ENCODE data around the gene BAIAP3.

DNA sequence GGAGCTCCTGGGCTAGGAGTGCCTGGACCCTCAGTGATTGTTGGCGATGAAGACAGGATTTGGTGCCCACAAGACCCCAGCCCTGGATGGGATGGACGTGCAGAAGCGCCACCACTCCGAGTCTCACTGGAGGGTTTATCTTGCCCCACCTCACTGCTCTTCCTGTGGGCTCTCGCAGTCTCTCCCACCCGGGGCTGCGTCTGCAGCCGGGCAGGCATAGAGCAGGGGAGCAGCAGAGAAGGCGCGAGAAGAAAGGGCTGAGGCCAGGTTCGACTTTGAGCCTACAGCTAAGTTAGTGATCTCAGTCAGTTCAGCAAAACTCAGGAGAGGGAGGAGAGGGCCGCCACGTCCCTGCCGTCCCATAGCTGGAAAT is 17.4 kb upstream of the BAIAP3 start:
- TF ChIP-seq, protein P1, sequence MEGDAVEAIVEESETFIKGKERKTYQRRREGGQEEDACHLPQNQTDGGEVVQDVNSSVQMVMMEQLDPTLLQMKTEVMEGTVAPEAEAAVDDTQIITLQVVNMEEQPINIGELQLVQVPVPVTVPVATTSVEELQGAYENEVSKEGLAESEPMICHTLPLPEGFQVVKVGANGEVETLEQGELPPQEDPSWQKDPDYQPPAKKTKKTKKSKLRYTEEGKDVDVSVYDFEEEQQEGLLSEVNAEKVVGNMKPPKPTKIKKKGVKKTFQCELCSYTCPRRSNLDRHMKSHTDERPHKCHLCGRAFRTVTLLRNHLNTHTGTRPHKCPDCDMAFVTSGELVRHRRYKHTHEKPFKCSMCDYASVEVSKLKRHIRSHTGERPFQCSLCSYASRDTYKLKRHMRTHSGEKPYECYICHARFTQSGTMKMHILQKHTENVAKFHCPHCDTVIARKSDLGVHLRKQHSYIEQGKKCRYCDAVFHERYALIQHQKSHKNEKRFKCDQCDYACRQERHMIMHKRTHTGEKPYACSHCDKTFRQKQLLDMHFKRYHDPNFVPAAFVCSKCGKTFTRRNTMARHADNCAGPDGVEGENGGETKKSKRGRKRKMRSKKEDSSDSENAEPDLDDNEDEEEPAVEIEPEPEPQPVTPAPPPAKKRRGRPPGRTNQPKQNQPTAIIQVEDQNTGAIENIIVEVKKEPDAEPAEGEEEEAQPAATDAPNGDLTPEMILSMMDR (conservative IDR thresholded peaks at IDR 0.05; ENCODE audit: low read depth, low read length) = no peak
- TF ChIP-seq POLR2A (IDR thresholded peaks at IDR 0.05; ENCODE audit: low read depth, low read length) = no peak
- TF ChIP-seq MAZ (IDR thresholded peaks at IDR 0.05; ENCODE audit: borderline replicate concordance, low read depth, low read length) = no peak
- TF ChIP-seq RFX5 (IDR thresholded peaks at IDR 0.05; ENCODE audit: low read depth, low read length) = no peak
- TF ChIP-seq NFE2L2 (IDR thresholded peaks at IDR 0.05; ENCODE audit: low read depth, low read length) = no peak
- no peak for TF ChIP-seq BHLHE40 (IDR thresholded peaks at IDR 0.05; ENCODE audit: low read depth, low read length)
- no peak for TF ChIP-seq SMC3 (IDR thresholded peaks at IDR 0.05; ENCODE audit: low read depth, low read length)
- TF ChIP-seq MXI1 (IDR thresholded peaks at IDR 0.05; ENCODE audit: borderline replicate concordance, low read depth, low read length) = no peak

All from IMR-90 (cell line).